ENCODE data around the gene ZCCHC9.
"Not testable (repeated sequence)": the region's sequence is repeated elsewhere in the genome, so short reads cannot be mapped to it uniquely, and the experiment has no call there.

Gene ZCCHC9

GRCh38 chr5:81336556-81336955 is 35.2 kb downstream of the ZCCHC9 start:
- H3K27ac ChIP-seq (ENCODE audit: low read length): no peak overlapping the region
- H2AFZ ChIP-seq (ENCODE audit: low read length): no peak overlapping the region
- H3F3A ChIP-seq (ENCODE audit: insufficient read depth, low read length): no peaks in the 10 kb centered on the region
- no peaks in the 10 kb centered on the region for H4K20me1 ChIP-seq (ENCODE audit: insufficient read depth, low read length)
- H3K4me1 ChIP-seq (ENCODE audit: low read length): no peaks in the 10 kb centered on the region
- DNase-seq: no peak
- H3K9ac ChIP-seq (ENCODE audit: low read length): no peak overlapping the region
- TF ChIP-seq EZH2 (optimal IDR thresholded peaks at IDR 0.05; ENCODE audit: low read depth, low read length): no peak
- no peak for TF ChIP-seq EZH2phosphoT487 (IDR thresholded peaks at IDR 0.05; ENCODE audit: low read length)
- TF ChIP-seq, protein P1, sequence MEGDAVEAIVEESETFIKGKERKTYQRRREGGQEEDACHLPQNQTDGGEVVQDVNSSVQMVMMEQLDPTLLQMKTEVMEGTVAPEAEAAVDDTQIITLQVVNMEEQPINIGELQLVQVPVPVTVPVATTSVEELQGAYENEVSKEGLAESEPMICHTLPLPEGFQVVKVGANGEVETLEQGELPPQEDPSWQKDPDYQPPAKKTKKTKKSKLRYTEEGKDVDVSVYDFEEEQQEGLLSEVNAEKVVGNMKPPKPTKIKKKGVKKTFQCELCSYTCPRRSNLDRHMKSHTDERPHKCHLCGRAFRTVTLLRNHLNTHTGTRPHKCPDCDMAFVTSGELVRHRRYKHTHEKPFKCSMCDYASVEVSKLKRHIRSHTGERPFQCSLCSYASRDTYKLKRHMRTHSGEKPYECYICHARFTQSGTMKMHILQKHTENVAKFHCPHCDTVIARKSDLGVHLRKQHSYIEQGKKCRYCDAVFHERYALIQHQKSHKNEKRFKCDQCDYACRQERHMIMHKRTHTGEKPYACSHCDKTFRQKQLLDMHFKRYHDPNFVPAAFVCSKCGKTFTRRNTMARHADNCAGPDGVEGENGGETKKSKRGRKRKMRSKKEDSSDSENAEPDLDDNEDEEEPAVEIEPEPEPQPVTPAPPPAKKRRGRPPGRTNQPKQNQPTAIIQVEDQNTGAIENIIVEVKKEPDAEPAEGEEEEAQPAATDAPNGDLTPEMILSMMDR (IDR thresholded peaks at IDR 0.05; ENCODE audit: low read length): no peak
- H3K4me3 ChIP-seq (ENCODE audit: low read length): no peak overlapping the region
- H3K79me2 ChIP-seq (ENCODE audit: low read length): no peaks in the 10 kb centered on the region
- no peaks in the 10 kb centered on the region for H3K27me3 ChIP-seq (replicated peaks; ENCODE audit: insufficient read depth, low read length)
- H3K9me3 ChIP-seq (replicated peaks; ENCODE audit: insufficient read depth, low read length): no peaks in the 10 kb centered on the region
- H3K36me3 ChIP-seq (replicated peaks; ENCODE audit: insufficient read depth, low read length): no peaks in the 10 kb centered on the region
- no peaks in the 10 kb centered on the region for H3K9me2 ChIP-seq (replicated peaks; ENCODE audit: insufficient read depth, low read length)
- no peak overlapping the region for H3K4me2 ChIP-seq (ENCODE audit: low read depth, low read length)

GRCh38 chr5:81337803-81338202 is 36.4 kb downstream of the ZCCHC9 start:
- H3K9me3 ChIP-seq (replicated peaks; ENCODE audit: insufficient read depth, low read length): no peaks in the 10 kb centered on the region
- no peaks in the 10 kb centered on the region for H3F3A ChIP-seq (ENCODE audit: insufficient read depth, low read length)
- no peaks in the 10 kb centered on the region for H3K27me3 ChIP-seq (replicated peaks; ENCODE audit: insufficient read depth, low read length)
- H3K4me1 ChIP-seq (ENCODE audit: low read length): no peaks in the 10 kb centered on the region
- TF ChIP-seq, protein P1 (IDR thresholded peaks at IDR 0.05; ENCODE audit: low read length): no peak
- no peak for TF ChIP-seq EZH2 (optimal IDR thresholded peaks at IDR 0.05; ENCODE audit: low read depth, low read length)
- TF ChIP-seq EZH2phosphoT487 (IDR thresholded peaks at IDR 0.05; ENCODE audit: low read length): no peak
- H3K36me3 ChIP-seq (replicated peaks; ENCODE audit: insufficient read depth, low read length): no peaks in the 10 kb centered on the region
- H3K4me2 ChIP-seq (ENCODE audit: low read depth, low read length): no peak overlapping the region
- no peaks in the 10 kb centered on the region for H3K9me2 ChIP-seq (replicated peaks; ENCODE audit: insufficient read depth, low read length)
- no peak overlapping the region for H2AFZ ChIP-seq (ENCODE audit: low read length)
- H3K4me3 ChIP-seq (ENCODE audit: low read length): no peak overlapping the region
- no peak overlapping the region for H3K27ac ChIP-seq (ENCODE audit: low read length)
- no peaks in the 10 kb centered on the region for H3K79me2 ChIP-seq (ENCODE audit: low read length)
- DNase-seq: no peak
- H3K9ac ChIP-seq (ENCODE audit: low read length): no peak overlapping the region
- no peaks in the 10 kb centered on the region for H4K20me1 ChIP-seq (ENCODE audit: insufficient read depth, low read length)

- DNase-seq; H3K79me2 ChIP-seq (ENCODE audit: low read length); H3K4me1 ChIP-seq (ENCODE audit: low read length); H3K4me2 ChIP-seq (ENCODE audit: low read depth, low read length); H3K9me2 ChIP-seq (replicated peaks; ENCODE audit: insufficient read depth, low read length); H3K4me3 ChIP-seq (ENCODE audit: low read length); H4K20me1 ChIP-seq (ENCODE audit: insufficient read depth, low read length); H3K9ac ChIP-seq (ENCODE audit: low read length); H3K27me3 ChIP-seq (replicated peaks; ENCODE audit: insufficient read depth, low read length); H3K27ac ChIP-seq (ENCODE audit: low read length); H3K36me3 ChIP-seq (replicated peaks; ENCODE audit: insufficient read depth, low read length); H3K9me3 ChIP-seq (replicated peaks; ENCODE audit: insufficient read depth, low read length); H3F3A ChIP-seq (ENCODE audit: insufficient read depth, low read length); H2AFZ ChIP-seq (ENCODE audit: low read length): not testable (repeated sequence)
Measured at GRCh38 chr5:81338213-81338612, 36.8 kb downstream of the ZCCHC9 start.

GRCh38 chr5:81344736-81345135 is 43.3 kb downstream of the ZCCHC9 start:
- Histone ChIP-seq H3K4me3 (ENCODE audit: low read length) (no peak overlapping the region), H3K9me3 (replicated peaks; ENCODE audit: insufficient read depth, low read length) (no peaks in the 10 kb centered on the region), H2AFZ (ENCODE audit: low read length) (no peak overlapping the region), H3K9ac (ENCODE audit: low read length) (no peak overlapping the region), H3K4me1 (ENCODE audit: low read length) (no peaks in the 10 kb centered on the region), H3K79me2 (ENCODE audit: low read length) (no peaks in the 10 kb centered on the region), H3K36me3 (replicated peaks; ENCODE audit: insufficient read depth, low read length) (no peaks in the 10 kb centered on the region), H4K20me1 (ENCODE audit: insufficient read depth, low read length) (no peaks in the 10 kb centered on the region), H3K27me3 (replicated peaks; ENCODE audit: insufficient read depth, low read length) (no peaks in the 10 kb centered on the region), H3K4me2 (ENCODE audit: low read depth, low read length) (no peak overlapping the region), H3F3A (ENCODE audit: insufficient read depth, low read length) (no peaks in the 10 kb centered on the region), H3K27ac (ENCODE audit: low read length) (no peak overlapping the region), H3K9me2 (replicated peaks; ENCODE audit: insufficient read depth, low read length) (no peaks in the 10 kb centered on the region)
- DNase-seq: no peak
- TF ChIP-seq EZH2 (optimal IDR thresholded peaks at IDR 0.05; ENCODE audit: low read depth, low read length) (no peak), EZH2phosphoT487 (IDR thresholded peaks at IDR 0.05; ENCODE audit: low read length) (no peak)
- TF ChIP-seq, protein P1 (IDR thresholded peaks at IDR 0.05; ENCODE audit: low read length): no peak

All from MM.1S (cell line).